Activated CD8-positive, alpha-beta T cell treated with anti-CD3 and anti-CD28 coated beads, Interleukin-2, amount 10 ng/mL, durations not matched to agents 7 days and 5 days (primary cell): ENCODE measurements around the gene TRPV3. TPM values are rescaled to one million over a fixed set of nuclear protein-coding genes. Genes with fewer than 3 reads are reported as not detected.

ENCODE experiments used
- ATAC-seq: fragments of 150-1000 bp; cut with Tn5 transposase; one replicate; pipeline ENCODE4 v1.10.0; 2021; ENCODE audit warnings: moderate library complexity
- CTCF ChIA-PET: fragments of 350-600 bp; sonication (Branson Sonifier 250); formaldehyde crosslinking; loops from one replicate; lab custom pipeline; 2021; ENCODE audit warnings: antibody characterized with exemption; lab: Charles Lee
- POLR2A ChIA-PET: fragments of 350-600 bp; sonication (Branson Sonifier 250); formaldehyde crosslinking; loops from one replicate; lab custom pipeline; 2021; ENCODE audit warnings: antibody characterized with exemption; lab: Charles Lee
- DNase-seq: peaks from one replicate; pipeline ENCODE4 v3.0.0-alpha.2; 2020
- H3K27ac Mint-ChIP-seq: one replicate; pipeline ENCODE4 v1.8.0; 2021; ENCODE audit warnings: mild to moderate bottlenecking, mixed read lengths
- H3K27me3 Mint-ChIP-seq: one replicate; pipeline ENCODE4 v1.8.0; 2021; ENCODE audit warnings: low read depth, mixed read lengths
- H3K36me3 Mint-ChIP-seq: one replicate; pipeline ENCODE4 v1.8.0; 2021; ENCODE audit warnings: low read depth, mixed read lengths
- H3K4me1 Mint-ChIP-seq: one replicate; pipeline ENCODE4 v1.8.0; 2021; ENCODE audit warnings: low read depth, mixed read lengths
- H3K4me3 Mint-ChIP-seq: one replicate; pipeline ENCODE4 v1.8.0; 2021; ENCODE audit warnings: mild to moderate bottlenecking, mixed read lengths
- H3K9me3 Mint-ChIP-seq: one replicate; pipeline ENCODE4 v1.8.0; 2022; ENCODE audit warnings: mixed read lengths; ENCODE audit not compliant: insufficient read depth
- total RNA-seq, 2 experiments: library from RNA; stranded (reverse); gene quantifications; one replicate each; pipeline ENCODE4 v1.2.3, GENCODE V29; 2021

The TRPV3 gene
- total RNA-seq, 2 experiments from 2014 or later, result 0.31 to 0.37 TPM

- no peak overlapping the region for H3K4me3 Mint-ChIP-seq
- CTCF ChIA-PET, result interaction anchor here (1.0 to 1.1 kb wide), 2 partner anchors 20 to 94 kb away, joined by 4 read pairs; no protein-coding TSS in a partner anchor
- H3K4me1 Mint-ChIP-seq, result peaks cover 10% of the 10 kb centered on the region
- H3K27me3 Mint-ChIP-seq, result no peaks in the 10 kb centered on the region
- no peak for ATAC-seq
- POLR2A ChIA-PET, result no interaction called here
- H3K27ac Mint-ChIP-seq, result no peak overlapping the region
- H3K36me3 Mint-ChIP-seq, result no peaks in the 10 kb centered on the region
- no peak for DNase-seq
- no peaks in the 10 kb centered on the region for H3K9me3 Mint-ChIP-seq
Measured at GRCh38 chr17:3554440-3554839, 3.2 kb downstream of the TRPV3 start.

- POLR2A ChIA-PET, result no interaction called here
- CTCF ChIA-PET, result no interaction called here
Measured at GRCh38 chr17:3553419-3554401, 3.9 kb downstream of the TRPV3 start.

GRCh38 chr17:3552916-3553315 is 4.7 kb downstream of the TRPV3 start:
- ATAC-seq, result no peak
- no peaks in the 10 kb centered on the region for H3K9me3 Mint-ChIP-seq

More at GRCh38 chr17:3553419-3554401, 3.9 kb downstream of the TRPV3 start:
- Mint-ChIP-seq H3K36me3 (no peaks in the 10 kb centered on the region), H3K4me3 (no peak overlapping the region), H3K27ac (no peak overlapping the region), H3K4me1 (peaks cover 6% of the 10 kb centered on the region), H3K9me3 (no peaks in the 10 kb centered on the region), H3K27me3 (no peaks in the 10 kb centered on the region)
- ATAC-seq, result no peak
- no peak for DNase-seq

GRCh38 chr17:3551189-3551588 is 6.4 kb downstream of the TRPV3 start:
- Mint-ChIP-seq H3K4me1 (no peaks in the 10 kb centered on the region), H3K27me3 (no peaks in the 10 kb centered on the region), H3K36me3 (no peaks in the 10 kb centered on the region), H3K9me3 (no peaks in the 10 kb centered on the region), H3K4me3 (no peak overlapping the region), H3K27ac (no peak overlapping the region)
- ATAC-seq (no peak), DNase-seq (no peak)
- ChIA-PET CTCF (no interaction called here), POLR2A (no interaction called here)

More at GRCh38 chr17:3552916-3553315, 4.7 kb downstream of the TRPV3 start:
- no peak for DNase-seq
- POLR2A ChIA-PET, result no interaction called here
- H3K4me3 Mint-ChIP-seq, result no peak overlapping the region
- no peaks in the 10 kb centered on the region for H3K36me3 Mint-ChIP-seq
- no peaks in the 10 kb centered on the region for H3K4me1 Mint-ChIP-seq
- no peaks in the 10 kb centered on the region for H3K27me3 Mint-ChIP-seq
- no peak overlapping the region for H3K27ac Mint-ChIP-seq
- CTCF ChIA-PET, result no interaction called here

GRCh38 chr17:3549610-3550162 is 7.9 kb downstream of the TRPV3 start:
- Mint-ChIP-seq H3K27ac (no peak overlapping the region), H3K4me1 (no peaks in the 10 kb centered on the region), H3K4me3 (no peak overlapping the region), H3K36me3 (no peaks in the 10 kb centered on the region), H3K9me3 (no peaks in the 10 kb centered on the region), H3K27me3 (no peaks in the 10 kb centered on the region)
- DNase-seq (no peak), ATAC-seq (no peak)
- POLR2A ChIA-PET, result no interaction called here
- CTCF ChIA-PET, result no interaction called here

- ATAC-seq, result no peak
- ChIA-PET CTCF (no interaction called here), POLR2A (no interaction called here)
- Mint-ChIP-seq H3K9me3 (no peaks in the 10 kb centered on the region), H3K4me3 (no peak overlapping the region), H3K4me1 (no peaks in the 10 kb centered on the region), H3K36me3 (no peaks in the 10 kb centered on the region), H3K27ac (no peak overlapping the region), H3K27me3 (no peaks in the 10 kb centered on the region)
- DNase-seq, result no peak
Measured at GRCh38 chr17:3547628-3548027, 10.0 kb downstream of the TRPV3 start.

GRCh38 chr17:3546997-3547396 is 10.6 kb downstream of the TRPV3 start:
- no peaks in the 10 kb centered on the region for H3K9me3 Mint-ChIP-seq
- ChIA-PET CTCF (no interaction called here), POLR2A (no interaction called here)
- DNase-seq (no peak), ATAC-seq (no peak)
- H3K27me3 Mint-ChIP-seq, result no peaks in the 10 kb centered on the region
- H3K4me3 Mint-ChIP-seq, result no peak overlapping the region
- H3K4me1 Mint-ChIP-seq, result no peaks in the 10 kb centered on the region
- H3K27ac Mint-ChIP-seq, result no peak overlapping the region
- H3K36me3 Mint-ChIP-seq, result no peaks in the 10 kb centered on the region

- DNase-seq (no peak), ATAC-seq (no peak)
- H3K27me3 Mint-ChIP-seq, result no peaks in the 10 kb centered on the region
- CTCF ChIA-PET, result no interaction called here
- H3K27ac Mint-ChIP-seq, result no peak overlapping the region
- no peaks in the 10 kb centered on the region for H3K9me3 Mint-ChIP-seq
- POLR2A ChIA-PET, result no interaction called here
- no peaks in the 10 kb centered on the region for H3K4me1 Mint-ChIP-seq
- no peaks in the 10 kb centered on the region for H3K36me3 Mint-ChIP-seq
- no peak overlapping the region for H3K4me3 Mint-ChIP-seq
Measured at GRCh38 chr17:3546521-3546920, 11.1 kb downstream of the TRPV3 start.

- POLR2A ChIA-PET, result no interaction called here
- CTCF ChIA-PET, result no interaction called here
- H3K36me3 Mint-ChIP-seq, result no peaks in the 10 kb centered on the region
- ATAC-seq, result no peak
- no peak overlapping the region for H3K27ac Mint-ChIP-seq
- no peak for DNase-seq
- peaks cover under 1% of the 10 kb centered on the region for H3K27me3 Mint-ChIP-seq
- no peak overlapping the region for H3K4me3 Mint-ChIP-seq
- no peaks in the 10 kb centered on the region for H3K9me3 Mint-ChIP-seq
- peaks cover 3% of the 10 kb centered on the region for H3K4me1 Mint-ChIP-seq
Measured at GRCh38 chr17:3545151-3545550, 12.5 kb downstream of the TRPV3 start.

GRCh38 chr17:3544365-3544764 is 13.2 kb downstream of the TRPV3 start:
- Mint-ChIP-seq H3K9me3 (no peaks in the 10 kb centered on the region), H3K36me3 (no peaks in the 10 kb centered on the region), H3K27me3 (peaks cover 1% of the 10 kb centered on the region), H3K27ac (no peak overlapping the region), H3K4me1 (peaks cover 6% of the 10 kb centered on the region), H3K4me3 (no peak overlapping the region)
- ChIA-PET POLR2A (no interaction called here), CTCF (no interaction called here)
- DNase-seq (no peak), ATAC-seq (no peak)

- H3K27ac Mint-ChIP-seq, result no peak overlapping the region
- POLR2A ChIA-PET, result no interaction called here
- no peak overlapping the region for H3K4me3 Mint-ChIP-seq
- peaks cover 1% of the 10 kb centered on the region for H3K27me3 Mint-ChIP-seq
- H3K4me1 Mint-ChIP-seq, result peaks cover 7% of the 10 kb centered on the region
- ATAC-seq (no peak), DNase-seq (no peak)
- no peaks in the 10 kb centered on the region for H3K36me3 Mint-ChIP-seq
- H3K9me3 Mint-ChIP-seq, result no peaks in the 10 kb centered on the region
- CTCF ChIA-PET, result interaction anchor here (1.6 kb wide), 1 partner anchor 93 kb away, joined by 3 read pairs; the partner anchor contains the start of genes CTNS and SHPK
Measured at GRCh38 chr17:3543453-3543852, 14.2 kb downstream of the TRPV3 start.

- CTCF ChIA-PET, result interaction anchor here (1.6 kb wide), 1 partner anchor 94 kb away, joined by 3 read pairs; the partner anchor contains the start of genes CTNS and SHPK
- Mint-ChIP-seq H3K36me3 (no peaks in the 10 kb centered on the region), H3K27me3 (peaks cover 1% of the 10 kb centered on the region)
Measured at GRCh38 chr17:3542410-3543088, 15.1 kb downstream of the TRPV3 start.

More at GRCh38 chr17:3542410-3543088, 15.1 kb downstream of the TRPV3 start:
- ATAC-seq (no peak), DNase-seq (no peak)
- POLR2A ChIA-PET, result no interaction called here
- H3K9me3 Mint-ChIP-seq, result no peaks in the 10 kb centered on the region
- H3K27ac Mint-ChIP-seq, result no peak overlapping the region
- H3K4me3 Mint-ChIP-seq, result no peak overlapping the region
- peaks cover 7% of the 10 kb centered on the region for H3K4me1 Mint-ChIP-seq
